Endodermal cell (in vitro differentiated cells): ENCODE data around the gene DYNC1H1. TPM values are rescaled to one million over a fixed set of nuclear protein-coding genes. Genes with fewer than 3 reads are reported as not detected.

Source experiments
- DNase-seq: peaks from one replicate; pipeline ENCODE4 v3.0.0-alpha.2; 2017
- H3K27ac ChIP-seq: 2 replicates; pipeline ENCODE4 v1.5.1; 2013; ENCODE audit warnings: mild to moderate bottlenecking, low read depth, low read length, moderate library complexity
- H3K27me3 ChIP-seq: 2 replicates; pipeline ENCODE4 v1.6.1; 2013; ENCODE audit warnings: mild to moderate bottlenecking, low read length, moderate library complexity; ENCODE audit not compliant: insufficient read depth, control insufficient read depth, poor library complexity, severe bottlenecking
- H3K36me3 ChIP-seq: 2 replicates; pipeline ENCODE4 v1.7.0; 2013; ENCODE audit warnings: mild to moderate bottlenecking, low read length, moderate library complexity; ENCODE audit not compliant: control insufficient read depth, insufficient read depth
- H3K4me1 ChIP-seq: one replicate; pipeline ENCODE4 v1.7.0; 2013; ENCODE audit warnings: low read length; ENCODE audit not compliant: control insufficient read depth, insufficient read depth
- H3K4me3 ChIP-seq: 2 replicates; pipeline ENCODE4 v1.5.1; 2013; ENCODE audit warnings: mild to moderate bottlenecking, low read length, moderate library complexity
- H3K9ac ChIP-seq: 2 replicates; pipeline ENCODE4 v1.6.1; 2013; ENCODE audit warnings: mild to moderate bottlenecking, low read length, moderate library complexity; ENCODE audit not compliant: poor library complexity, severe bottlenecking; ENCODE audit errors: extremely low read depth
- H3K9me3 ChIP-seq: 2 replicates; pipeline ENCODE4 v1.6.1; 2013; ENCODE audit warnings: mild to moderate bottlenecking, low read length, moderate library complexity; ENCODE audit not compliant: control insufficient read depth
- H3K27ac Mint-ChIP-seq: 2 replicates; pipeline ENCODE4 v1.8.0; 2020; ENCODE audit warnings: mixed read lengths
- H3K27me3 Mint-ChIP-seq: 2 replicates; pipeline ENCODE4 v1.8.0; 2021; ENCODE audit warnings: mild to moderate bottlenecking, mixed read lengths; ENCODE audit not compliant: insufficient read depth
- H3K36me3 Mint-ChIP-seq: 2 replicates; pipeline ENCODE4 v1.8.0; 2020; ENCODE audit warnings: low read depth, mixed read lengths
- H3K4me1 Mint-ChIP-seq: 2 replicates; pipeline ENCODE4 v1.8.0; 2020; ENCODE audit warnings: mixed read lengths
- H3K4me3 Mint-ChIP-seq: 2 replicates; pipeline ENCODE4 v1.8.0; 2020; ENCODE audit warnings: mild to moderate bottlenecking, moderate library complexity, mixed read lengths
- H3K9me3 Mint-ChIP-seq: 2 replicates; pipeline ENCODE4 v1.8.0; 2020; ENCODE audit warnings: mild to moderate bottlenecking, mixed read lengths
- CTCF ChIP-seq: fragments of 200-600 bp; sonication (generic); conservative IDR thresholded peaks from 2 replicates; pipeline ENCODE4 v1.5.0; 2021; ENCODE audit warnings: antibody characterized with exemption, mild to moderate bottlenecking
- WGBS, 2 experiments: methylation state at CpG; one replicate each; pipeline versions ENCODE4 v1.1.5 to v1.1.7; 2013; ENCODE audit warnings: missing lambda C conversion rate in 2 of 2, mixed read lengths in 1 of 2; ENCODE audit not compliant: insufficient coverage in 1 of 2, insufficient read length in 1 of 2; 5-methylcytosine and 5-hydroxymethylcytosine counted together
- total RNA-seq, 2 donors: library from RNA; stranded (reverse); fragmentation: NEBNext Ultra II Directional in 1 of 2; extraction: Animal tissue kit (Norgen Biotek cat#: 25700) in 1 of 2; gene quantifications; 2 replicates in 1 of 2; 3 replicates in 1 of 2; pipeline ENCODE4 v1.2.1, GENCODE V29; 2021

The DYNC1H1 gene
- total RNA-seq, 2 donors from 2014 or later, result 438 to 443 TPM

- Mint-ChIP-seq H3K27ac (peak overlapping the region; percentile 92), H3K9me3 (no peaks in the 10 kb centered on the region), H3K4me3 (peak overlapping the region; percentile 95), H3K27me3 (peaks cover 2% of the 10 kb centered on the region), H3K36me3 (peaks cover 47% of the 10 kb centered on the region), H3K4me1 (peaks cover 49% of the 10 kb centered on the region)
- Histone ChIP-seq H3K36me3 (peaks cover 42% of the 10 kb centered on the region), H3K4me3 (peak overlapping the region; percentile 96), H3K27me3 (no peaks in the 10 kb centered on the region), H3K4me1 (no peaks in the 10 kb centered on the region), H3K9ac (peak overlapping the region; percentile 97), H3K27ac (peak overlapping the region; percentile 99), H3K9me3 (no peaks in the 10 kb centered on the region)
- WGBS, 2 experiments, result 0% methylated on average over 13 to 32 of the region's 32 CpGs
- no peak for TF ChIP-seq CTCF
- no peak for DNase-seq
Measured at GRCh38 chr14:102086709-102086971, 122.3 kb downstream of the DYNC1H1 start.

- H3K27me3 Mint-ChIP-seq, result peaks cover 2% of the 10 kb centered on the region
- H3K4me3 Mint-ChIP-seq, result peak within 1 kb of the TSS; percentile 95
- Histone ChIP-seq H3K9ac (peak within 1 kb of the TSS; percentile 97), H3K36me3 (peaks cover 37% of the 10 kb centered on the region), H3K27me3 (no peaks in the 10 kb centered on the region), H3K4me3 (peak within 1 kb of the TSS; percentile 96), H3K9me3 (no peaks in the 10 kb centered on the region), H3K4me1 (no peaks in the 10 kb centered on the region), H3K27ac (peak within 1 kb of the TSS; percentile 99)
- H3K4me1 Mint-ChIP-seq, result peaks cover 49% of the 10 kb centered on the region
- peak; percentile 97 for DNase-seq
- H3K36me3 Mint-ChIP-seq, result peaks cover 42% of the 10 kb centered on the region
- no peaks in the 10 kb centered on the region for H3K9me3 Mint-ChIP-seq
- peak; percentile 37 for TF ChIP-seq CTCF
- 0 to 1% methylated on average over 30 to 106 of the region's 106 CpGs for WGBS, 2 experiments
- peak within 1 kb of the TSS; percentile 98 for H3K27ac Mint-ChIP-seq
Measured at GRCh38 chr14:102086972-102087761, 122.8 kb downstream of the DYNC1H1 start, which contains the start of gene HSP90AA1. Gene HSP90AA1 (minus strand): TSS chr14:102087044. CDS start chr14:102086378, 666 bp downstream.

- Mint-ChIP-seq H3K4me1 (peaks cover 49% of the 10 kb centered on the region), H3K27ac (peak overlapping the region; percentile 98), H3K27me3 (peaks cover 2% of the 10 kb centered on the region), H3K36me3 (peaks cover 36% of the 10 kb centered on the region), H3K9me3 (no peaks in the 10 kb centered on the region), H3K4me3 (peak overlapping the region; percentile 95)
- H3K27me3 ChIP-seq, result no peaks in the 10 kb centered on the region
- no peaks in the 10 kb centered on the region for H3K4me1 ChIP-seq
- peak overlapping the region; percentile 84 for H3K4me3 ChIP-seq
- WGBS, 2 experiments, result 20 to 39% methylated on average over 1 to 11 of the region's 11 CpGs
- H3K9me3 ChIP-seq, result no peaks in the 10 kb centered on the region
- peaks cover 32% of the 10 kb centered on the region for H3K36me3 ChIP-seq
- TF ChIP-seq CTCF, result no peak
- peak overlapping the region; percentile 99 for H3K27ac ChIP-seq
- DNase-seq, result no peak
- H3K9ac ChIP-seq, result peak overlapping the region; percentile 85
Measured at GRCh38 chr14:102087762-102088011, 123.3 kb downstream of the DYNC1H1 start.
